GM19099 (cell line): Measurements from ENCODE around the gene VMP1.

Source experiments
- POLR2A ChIP-seq: IDR thresholded peaks from 3 replicates; pipeline ENCODE4 v1.6.1; 2011; ENCODE audit warnings: low read depth; ENCODE audit not compliant: insufficient read length; ENCODE audit errors: extremely low read depth

VMP1 gene

GRCh38 chr17:59777033-59777432 lies 69.6 kb downstream of the VMP1 start:
- TF ChIP-seq POLR2A, result no peak

GRCh38 chr17:59778996-59779395 lies 71.5 kb downstream of the VMP1 start:
- TF ChIP-seq POLR2A, result no peak

- TF ChIP-seq POLR2A, result no peak
Observed at GRCh38 chr17:59779521-59779920, 72.1 kb downstream of the VMP1 start.

- TF ChIP-seq POLR2A, result no peak
Observed at GRCh38 chr17:59783221-59784047, 76.0 kb downstream of the VMP1 start.

- no peak for TF ChIP-seq POLR2A
Observed at GRCh38 chr17:59785091-59785799, 77.8 kb downstream of the VMP1 start.

GRCh38 chr17:59786213-59786535 lies 78.7 kb downstream of the VMP1 start:
- TF ChIP-seq POLR2A, result peak; percentile 62

- TF ChIP-seq POLR2A, result no peak
Observed at GRCh38 chr17:59786536-59787319, 79.3 kb downstream of the VMP1 start.

- no peak for TF ChIP-seq POLR2A
Observed at GRCh38 chr17:59790910-59791309, 83.5 kb downstream of the VMP1 start.

GRCh38 chr17:59791603-59792457 lies 84.4 kb downstream of the VMP1 start:
- TF ChIP-seq POLR2A, result no peak

- no peak for TF ChIP-seq POLR2A
Observed at GRCh38 chr17:59793205-59793604, 85.8 kb downstream of the VMP1 start.

- TF ChIP-seq POLR2A, result no peak
Observed at GRCh38 chr17:59796138-59796537, 88.7 kb downstream of the VMP1 start.

- TF ChIP-seq POLR2A, result no peak
Observed at GRCh38 chr17:59796785-59797205, 89.3 kb downstream of the VMP1 start.

- TF ChIP-seq POLR2A, result no peak
Observed at GRCh38 chr17:59798111-59798510, 90.7 kb downstream of the VMP1 start.

GRCh38 chr17:59800530-59800942 lies 93.1 kb downstream of the VMP1 start:
- no peak for TF ChIP-seq POLR2A

GRCh38 chr17:59802160-59802559 lies 94.7 kb downstream of the VMP1 start:
- TF ChIP-seq POLR2A, result no peak
